ENCODE data around the gene HCRTR1.
"Not testable (repeated sequence)": the region's sequence is repeated elsewhere in the genome, so short reads cannot be mapped to it uniquely, and the experiment has no call there.

The HCRTR1 gene

GRCh38 chr1:31583995-31584868, 33.3 kb upstream of the HCRTR1 start:
- Histone ChIP-seq H3K4me2 (ENCODE audit: low read length) (no peak overlapping the region), H3K36me3 (ENCODE audit: insufficient read depth, low read length) (no peaks in the 10 kb centered on the region), H3K4me3 (ENCODE audit: low read length) (no peak overlapping the region), H3K27me3 (ENCODE audit: control insufficient read depth, insufficient read depth, low read length) (no peaks in the 10 kb centered on the region), H3K9me3 (replicated peaks; ENCODE audit: low read length) (no peaks in the 10 kb centered on the region), H3K4me1 (ENCODE audit: control insufficient read depth, insufficient read depth, low read length) (peaks cover 42% of the 10 kb centered on the region), H3K9ac (ENCODE audit: low read depth, low read length) (no peak overlapping the region)

DNA sequence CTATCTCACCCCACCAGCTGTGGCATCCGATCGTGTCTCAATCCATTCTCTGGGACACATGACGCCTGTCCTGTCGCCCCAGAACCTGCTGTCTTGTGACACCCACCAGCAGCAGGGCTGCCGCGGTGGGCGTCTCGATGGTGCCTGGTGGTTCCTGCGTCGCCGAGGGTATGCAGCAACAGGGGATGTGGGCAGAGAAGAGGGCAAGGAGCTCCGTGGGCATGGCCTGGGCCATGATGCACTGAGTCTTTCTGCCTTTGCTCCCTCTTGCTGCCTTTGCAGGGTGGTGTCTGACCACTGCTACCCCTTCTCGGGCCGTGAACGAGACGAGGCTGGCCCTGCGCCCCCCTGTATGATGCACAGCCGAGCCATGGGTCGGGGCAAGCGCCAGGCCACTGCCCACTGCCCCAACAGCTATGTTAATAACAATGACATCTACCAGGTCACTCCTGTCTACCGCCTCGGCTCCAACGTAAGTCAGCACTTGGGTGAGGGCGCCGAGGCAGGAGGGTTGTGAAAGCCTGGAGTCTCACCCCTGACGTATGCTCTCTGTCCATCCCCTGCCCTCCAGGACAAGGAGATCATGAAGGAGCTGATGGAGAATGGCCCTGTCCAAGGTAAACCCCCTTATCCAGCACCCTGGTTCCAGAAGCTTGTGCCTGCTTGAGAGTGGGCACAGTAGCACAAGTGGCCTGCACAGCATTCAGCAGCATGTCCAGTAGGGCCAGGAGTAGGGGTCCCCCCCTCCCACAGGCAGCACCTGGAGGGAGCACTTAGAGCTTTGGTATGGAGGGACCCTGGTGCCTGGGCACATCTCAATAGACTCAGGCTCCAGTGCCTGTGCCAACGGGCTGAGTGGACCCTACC, 32.4 kb upstream of the HCRTR1 start:
- H3K4me2 ChIP-seq (ENCODE audit: low read length): no peak overlapping the region
- no peaks in the 10 kb centered on the region for H3K27me3 ChIP-seq (ENCODE audit: control insufficient read depth, insufficient read depth, low read length)
- no peak overlapping the region for H3K9ac ChIP-seq (ENCODE audit: low read depth, low read length)
- H3K4me1 ChIP-seq (ENCODE audit: control insufficient read depth, insufficient read depth, low read length): peaks cover 43% of the 10 kb centered on the region
- H3K9me3 ChIP-seq (replicated peaks; ENCODE audit: low read length): no peaks in the 10 kb centered on the region
- H3K36me3 ChIP-seq (ENCODE audit: insufficient read depth, low read length): no peaks in the 10 kb centered on the region
- H3K4me3 ChIP-seq (ENCODE audit: low read length): no peak overlapping the region

DNA sequence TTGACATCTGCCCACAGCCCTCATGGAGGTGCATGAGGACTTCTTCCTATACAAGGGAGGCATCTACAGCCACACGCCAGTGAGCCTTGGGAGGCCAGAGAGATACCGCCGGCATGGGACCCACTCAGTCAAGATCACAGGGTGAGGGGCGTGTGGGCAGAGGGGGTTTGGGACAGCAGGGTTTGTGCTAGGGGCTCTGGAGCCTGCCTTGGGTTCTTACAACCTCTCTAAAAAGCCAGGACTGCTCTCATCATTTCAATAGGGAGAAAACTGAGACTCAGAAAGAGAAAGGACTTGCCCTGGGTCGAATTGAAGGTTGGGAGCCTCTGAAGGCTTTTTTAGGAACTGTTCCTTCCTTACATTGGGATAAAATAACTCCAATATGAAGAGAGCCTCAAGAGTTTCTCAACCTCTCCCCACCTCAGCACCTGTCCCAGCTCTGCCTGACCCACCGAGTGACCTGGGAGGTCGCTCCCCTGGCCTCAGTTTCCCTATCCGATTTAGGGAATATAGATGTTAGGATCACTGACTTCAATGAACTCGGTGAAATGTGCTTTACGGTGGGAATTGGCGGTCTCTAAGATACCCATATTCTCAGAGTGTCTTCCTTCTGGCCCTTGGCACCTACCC, 31.6 kb upstream of the HCRTR1 start:
- no peak overlapping the region for H3K9ac ChIP-seq (ENCODE audit: low read depth, low read length)
- no peaks in the 10 kb centered on the region for H3K27me3 ChIP-seq (ENCODE audit: control insufficient read depth, insufficient read depth, low read length)
- no peaks in the 10 kb centered on the region for H3K9me3 ChIP-seq (replicated peaks; ENCODE audit: low read length)
- peaks cover 43% of the 10 kb centered on the region for H3K4me1 ChIP-seq (ENCODE audit: control insufficient read depth, insufficient read depth, low read length)
- H3K36me3 ChIP-seq (ENCODE audit: insufficient read depth, low read length): no peaks in the 10 kb centered on the region
- H3K4me2 ChIP-seq (ENCODE audit: low read length): no peak overlapping the region
- no peak overlapping the region for H3K4me3 ChIP-seq (ENCODE audit: low read length)

- H3K9ac ChIP-seq (ENCODE audit: low read depth, low read length): no peak overlapping the region
- H3K36me3 ChIP-seq (ENCODE audit: insufficient read depth, low read length): no peaks in the 10 kb centered on the region
- no peaks in the 10 kb centered on the region for H3K9me3 ChIP-seq (replicated peaks; ENCODE audit: low read length)
- no peaks in the 10 kb centered on the region for H3K27me3 ChIP-seq (ENCODE audit: control insufficient read depth, insufficient read depth, low read length)
- H3K4me3 ChIP-seq (ENCODE audit: low read length): no peak overlapping the region
- peaks cover 39% of the 10 kb centered on the region for H3K4me1 ChIP-seq (ENCODE audit: control insufficient read depth, insufficient read depth, low read length)
- H3K4me2 ChIP-seq (ENCODE audit: low read length): no peak overlapping the region
Observed at GRCh38 chr1:31586376-31587327, 30.8 kb upstream of the HCRTR1 start.

DNA sequence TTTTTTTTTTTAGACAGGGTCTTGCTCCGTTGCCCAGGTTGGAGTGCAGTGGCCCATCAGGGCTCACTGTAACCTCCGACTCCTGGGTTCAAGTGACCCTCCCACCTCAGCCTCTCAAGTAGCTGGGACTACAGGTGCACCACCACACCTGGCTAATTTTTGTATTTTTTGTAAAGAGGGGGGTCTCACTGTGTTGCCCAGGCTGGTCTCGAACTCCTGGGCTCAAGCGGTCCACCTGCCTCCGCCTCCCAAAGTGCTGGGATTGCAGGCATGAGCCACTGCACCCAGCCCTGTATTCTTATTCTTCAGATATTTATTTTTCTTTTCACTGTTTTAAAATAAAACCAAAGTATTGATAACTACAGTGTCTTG, 30.2 kb upstream of the HCRTR1 start:
- H3K9me3 ChIP-seq (replicated peaks; ENCODE audit: low read length); H3K4me2 ChIP-seq (ENCODE audit: low read length); H3K36me3 ChIP-seq (ENCODE audit: insufficient read depth, low read length); H3K4me3 ChIP-seq (ENCODE audit: low read length); H3K27me3 ChIP-seq (ENCODE audit: control insufficient read depth, insufficient read depth, low read length); H3K9ac ChIP-seq (ENCODE audit: low read depth, low read length): not testable (repeated sequence)
- H3K4me1 ChIP-seq (ENCODE audit: control insufficient read depth, insufficient read depth, low read length): peaks cover 37% of the 10 kb centered on the region

GRCh38 chr1:31587720-31588423, 29.6 kb upstream of the HCRTR1 start:
- H3K4me1 ChIP-seq (ENCODE audit: control insufficient read depth, insufficient read depth, low read length): peaks cover 37% of the 10 kb centered on the region
- peak overlapping the region; percentile 77 for H3K4me2 ChIP-seq (ENCODE audit: low read length)
- no peaks in the 10 kb centered on the region for H3K9me3 ChIP-seq (replicated peaks; ENCODE audit: low read length)
- no peaks in the 10 kb centered on the region for H3K27me3 ChIP-seq (ENCODE audit: control insufficient read depth, insufficient read depth, low read length)
- H3K36me3 ChIP-seq (ENCODE audit: insufficient read depth, low read length): no peaks in the 10 kb centered on the region
- no peak overlapping the region for H3K4me3 ChIP-seq (ENCODE audit: low read length)
- H3K9ac ChIP-seq (ENCODE audit: low read depth, low read length): no peak overlapping the region

DNA sequence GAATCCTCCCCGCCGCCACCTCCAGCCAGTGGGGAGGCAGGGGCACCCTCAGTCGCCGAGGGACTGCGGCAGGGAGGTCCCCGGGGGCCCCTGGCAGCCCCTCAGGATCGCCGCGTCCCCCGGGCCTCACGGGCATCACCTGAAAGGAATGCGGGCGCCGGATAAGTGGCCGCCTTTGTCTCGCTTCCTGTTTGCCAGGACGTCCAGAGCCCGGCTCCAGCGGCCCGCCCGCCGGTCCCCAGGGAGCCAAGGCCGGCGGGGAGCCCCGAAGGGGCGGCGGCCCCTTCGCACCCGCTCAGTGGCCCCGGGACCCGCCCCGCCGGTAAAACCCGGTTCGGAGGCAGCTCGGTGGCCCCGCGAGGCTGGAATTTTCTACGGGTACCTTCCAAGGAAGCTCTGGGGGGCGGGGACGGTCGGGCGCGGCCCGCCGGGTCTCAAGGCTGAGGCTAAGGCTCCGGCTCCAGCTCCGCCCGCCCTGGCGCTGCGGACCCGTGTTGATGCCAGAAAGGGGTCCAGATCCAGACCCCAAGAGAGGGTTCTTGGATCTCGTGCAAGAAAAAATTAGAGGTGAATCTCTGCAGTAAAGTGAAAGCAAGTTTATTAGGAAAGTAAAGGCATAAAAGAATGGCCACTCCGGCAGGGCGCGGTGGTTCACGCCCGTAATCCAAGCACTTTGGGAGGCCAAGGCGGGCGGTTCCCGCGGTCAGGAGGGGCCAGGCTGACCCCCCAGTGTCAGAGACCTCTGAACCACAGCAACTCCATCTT, 28.6 kb upstream of the HCRTR1 start:
- H3K9me3 ChIP-seq (replicated peaks; ENCODE audit: low read length): no peaks in the 10 kb centered on the region
- no peaks in the 10 kb centered on the region for H3K27me3 ChIP-seq (ENCODE audit: control insufficient read depth, insufficient read depth, low read length)
- peak overlapping the region; percentile 77 for H3K4me2 ChIP-seq (ENCODE audit: low read length)
- H3K4me3 ChIP-seq (ENCODE audit: low read length): peak overlapping the region; percentile 54
- no peaks in the 10 kb centered on the region for H3K36me3 ChIP-seq (ENCODE audit: insufficient read depth, low read length)
- H3K4me1 ChIP-seq (ENCODE audit: control insufficient read depth, insufficient read depth, low read length): peaks cover 30% of the 10 kb centered on the region
- H3K9ac ChIP-seq (ENCODE audit: low read depth, low read length): peak overlapping the region; percentile 64

DNA sequence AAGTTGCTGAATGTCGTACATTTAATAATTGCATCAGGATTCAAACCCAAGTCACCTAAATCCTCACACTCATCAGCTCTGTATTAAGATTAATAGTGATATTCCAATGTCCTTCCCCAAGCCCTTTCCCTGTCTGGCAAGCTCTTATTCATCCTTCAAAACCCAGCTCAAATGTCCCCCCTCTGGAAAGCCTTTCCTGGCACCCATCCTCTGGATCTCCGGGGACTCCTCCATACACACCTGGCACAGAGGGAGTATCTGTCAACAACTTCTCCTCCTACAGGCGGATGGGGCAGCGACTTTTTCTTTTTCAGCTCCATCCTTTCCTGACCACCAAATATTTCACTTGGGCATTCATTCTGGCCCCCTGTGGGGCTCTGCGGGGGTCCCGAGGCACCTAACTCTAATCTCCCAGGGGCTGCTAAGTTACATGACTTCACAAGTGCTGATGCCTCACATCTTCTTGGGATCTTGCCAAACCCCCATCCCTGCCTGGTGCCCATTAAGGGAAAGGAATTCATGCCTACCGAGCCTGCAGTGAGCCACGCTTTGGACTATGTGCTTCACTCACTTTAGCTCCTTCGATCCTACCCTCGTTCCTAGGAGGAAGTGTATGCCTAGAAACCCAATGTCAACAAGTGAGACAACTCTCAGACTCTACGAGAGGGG, 25.9 kb upstream of the HCRTR1 start:
- peaks cover 5% of the 10 kb centered on the region for H3K27me3 ChIP-seq (ENCODE audit: control insufficient read depth, insufficient read depth, low read length)
- no peak overlapping the region for H3K4me2 ChIP-seq (ENCODE audit: low read length)
- no peak overlapping the region for H3K4me3 ChIP-seq (ENCODE audit: low read length)
- H3K4me1 ChIP-seq (ENCODE audit: control insufficient read depth, insufficient read depth, low read length): peaks cover 25% of the 10 kb centered on the region
- no peaks in the 10 kb centered on the region for H3K36me3 ChIP-seq (ENCODE audit: insufficient read depth, low read length)
- H3K9ac ChIP-seq (ENCODE audit: low read depth, low read length): no peak overlapping the region
- no peaks in the 10 kb centered on the region for H3K9me3 ChIP-seq (replicated peaks; ENCODE audit: low read length)

GRCh38 chr1:31592132-31592531, 25.4 kb upstream of the HCRTR1 start:
- H3K4me2 ChIP-seq (ENCODE audit: low read length): no peak overlapping the region
- H3K9ac ChIP-seq (ENCODE audit: low read depth, low read length): no peak overlapping the region
- H3K4me1 ChIP-seq (ENCODE audit: control insufficient read depth, insufficient read depth, low read length): peaks cover 25% of the 10 kb centered on the region
- no peak overlapping the region for H3K4me3 ChIP-seq (ENCODE audit: low read length)
- no peaks in the 10 kb centered on the region for H3K36me3 ChIP-seq (ENCODE audit: insufficient read depth, low read length)
- H3K27me3 ChIP-seq (ENCODE audit: control insufficient read depth, insufficient read depth, low read length): peaks cover 5% of the 10 kb centered on the region
- H3K9me3 ChIP-seq (replicated peaks; ENCODE audit: low read length): no peaks in the 10 kb centered on the region

Measured in skeletal muscle satellite cell (primary cell).